Duodenal mucosa (tissue), 2 donors: ENCODE measurements around the gene PAK5.

ENCODE experiments used
- H3K27ac ChIP-seq: one replicate; pipeline ENCODE4 v1.7.0; 2013; ENCODE audit warnings: low read depth, low read length
- H3K27me3 ChIP-seq, 2 donors: one replicate each; pipeline ENCODE4 v1.7.0; 2013; ENCODE audit warnings: low read length in 2 of 2, control low read depth in 1 of 2; ENCODE audit not compliant: insufficient read depth in 2 of 2, control insufficient read depth in 1 of 2
- H3K36me3 ChIP-seq, 2 donors: one replicate each; pipeline ENCODE4 v1.7.0; 2013; ENCODE audit warnings: low read length in 2 of 2, control low read depth in 1 of 2; ENCODE audit not compliant: insufficient read depth in 2 of 2, control insufficient read depth in 1 of 2
- H3K4me1 ChIP-seq, 2 donors: one replicate each; pipeline ENCODE4 v1.7.0; 2013; ENCODE audit warnings: low read length in 2 of 2, control low read depth in 1 of 2; ENCODE audit not compliant: insufficient read depth in 2 of 2, control insufficient read depth in 1 of 2
- H3K4me3 ChIP-seq, 2 donors: one replicate each; pipeline ENCODE4 v1.7.0; 2013; ENCODE audit warnings: low read length in 2 of 2, low read depth in 1 of 2
- H3K9ac ChIP-seq, 2 donors: one replicate each; pipeline ENCODE4 v1.7.0; 2013; ENCODE audit warnings: low read length in 2 of 2, low read depth in 1 of 2
- H3K9me3 ChIP-seq, 2 donors: one replicate each; pipeline ENCODE4 v1.7.0; 2013; ENCODE audit warnings: low read length in 2 of 2, control low read depth in 1 of 2; ENCODE audit not compliant: control insufficient read depth in 1 of 2

PAK5 gene

GRCh38 chr20:9551808-9552550 lies 286.9 kb downstream of the PAK5 start:
- H3K27ac ChIP-seq: no peak overlapping the region
- no peaks in the 10 kb centered on the region for H3K9me3 ChIP-seq
- H3K4me3 ChIP-seq: no peak overlapping the region
- no peaks in the 10 kb centered on the region for H3K36me3 ChIP-seq
- H3K4me1 ChIP-seq: no peaks in the 10 kb centered on the region
- no peak overlapping the region for H3K9ac ChIP-seq
- H3K27me3 ChIP-seq: no peaks in the 10 kb centered on the region

- H3K36me3 ChIP-seq: no peaks in the 10 kb centered on the region
- H3K27ac ChIP-seq: no peak overlapping the region
- H3K9me3 ChIP-seq: no peaks in the 10 kb centered on the region
- H3K4me3 ChIP-seq: no peak overlapping the region
- no peaks in the 10 kb centered on the region for H3K4me1 ChIP-seq
- no peaks in the 10 kb centered on the region for H3K27me3 ChIP-seq
- H3K9ac ChIP-seq: no peak overlapping the region
Observed at GRCh38 chr20:9550871-9551270, 288.0 kb downstream of the PAK5 start.

GRCh38 chr20:9550283-9550682 lies 288.6 kb downstream of the PAK5 start:
- no peaks in the 10 kb centered on the region for H3K4me1 ChIP-seq
- H3K36me3 ChIP-seq: no peaks in the 10 kb centered on the region
- H3K9me3 ChIP-seq: no peaks in the 10 kb centered on the region
- no peak overlapping the region for H3K9ac ChIP-seq
- H3K4me3 ChIP-seq: no peak overlapping the region
- no peak overlapping the region for H3K27ac ChIP-seq
- no peaks in the 10 kb centered on the region for H3K27me3 ChIP-seq

- no peak overlapping the region for H3K4me3 ChIP-seq
- no peak overlapping the region for H3K9ac ChIP-seq
- H3K9me3 ChIP-seq: no peaks in the 10 kb centered on the region
- no peak overlapping the region for H3K27ac ChIP-seq
- H3K4me1 ChIP-seq: no peaks in the 10 kb centered on the region
- H3K36me3 ChIP-seq: no peaks in the 10 kb centered on the region
- H3K27me3 ChIP-seq: no peaks in the 10 kb centered on the region
Observed at GRCh38 chr20:9543214-9543613, 295.7 kb downstream of the PAK5 start.

GRCh38 chr20:9535449-9535848 lies 303.4 kb downstream of the PAK5 start:
- Histone ChIP-seq H3K27ac (no peak overlapping the region), H3K9me3 (no peaks in the 10 kb centered on the region), H3K36me3 (no peaks in the 10 kb centered on the region), H3K9ac (no peak overlapping the region), H3K4me1 (no peaks in the 10 kb centered on the region), H3K4me3 (no peak overlapping the region), H3K27me3 (peaks cover 0 to 3% of the 10 kb centered on the region in 2 donors)

GRCh38 chr20:9534025-9534424 lies 304.9 kb downstream of the PAK5 start:
- H3K9me3 ChIP-seq: no peaks in the 10 kb centered on the region
- H3K4me3 ChIP-seq: no peak overlapping the region
- no peaks in the 10 kb centered on the region for H3K4me1 ChIP-seq
- H3K27ac ChIP-seq: no peak overlapping the region
- H3K27me3 ChIP-seq: peaks cover 0 to 3% of the 10 kb centered on the region in 2 donors
- no peak overlapping the region for H3K9ac ChIP-seq
- H3K36me3 ChIP-seq: no peaks in the 10 kb centered on the region

GRCh38 chr20:9532069-9532838 lies 306.6 kb downstream of the PAK5 start:
- H3K27me3 ChIP-seq: peaks cover 0 to 3% of the 10 kb centered on the region in 2 donors
- no peak overlapping the region for H3K4me3 ChIP-seq
- no peaks in the 10 kb centered on the region for H3K36me3 ChIP-seq
- H3K9ac ChIP-seq: no peak overlapping the region
- H3K27ac ChIP-seq: no peak overlapping the region
- no peaks in the 10 kb centered on the region for H3K4me1 ChIP-seq
- no peaks in the 10 kb centered on the region for H3K9me3 ChIP-seq

GRCh38 chr20:9531581-9531980 lies 307.3 kb downstream of the PAK5 start:
- Histone ChIP-seq H3K9me3 (no peaks in the 10 kb centered on the region), H3K9ac (no peak overlapping the region), H3K4me3 (no peak overlapping the region), H3K27ac (no peak overlapping the region), H3K27me3 (peaks cover 0 to 3% of the 10 kb centered on the region in 2 donors), H3K4me1 (no peaks in the 10 kb centered on the region), H3K36me3 (no peaks in the 10 kb centered on the region)

GRCh38 chr20:9523636-9524035 lies 315.2 kb downstream of the PAK5 start:
- no peak overlapping the region for H3K9ac ChIP-seq
- peaks cover 0 to 10% of the 10 kb centered on the region in 2 donors for H3K27me3 ChIP-seq
- no peaks in the 10 kb centered on the region for H3K36me3 ChIP-seq
- H3K4me1 ChIP-seq: no peaks in the 10 kb centered on the region
- H3K9me3 ChIP-seq: no peaks in the 10 kb centered on the region
- no peak overlapping the region for H3K4me3 ChIP-seq
- H3K27ac ChIP-seq: no peak overlapping the region

- Histone ChIP-seq H3K27ac (no peak overlapping the region), H3K36me3 (no peaks in the 10 kb centered on the region), H3K4me3 (no peak overlapping the region), H3K9me3 (no peaks in the 10 kb centered on the region), H3K27me3 (peaks cover 15 to 27% of the 10 kb centered on the region in 2 donors), H3K4me1 (no peaks in the 10 kb centered on the region), H3K9ac (no peak overlapping the region)
Observed at GRCh38 chr20:9520086-9520485, 318.8 kb downstream of the PAK5 start.
